ENCODE results near the gene KIF21A.

- TF ChIP-seq, protein P1, sequence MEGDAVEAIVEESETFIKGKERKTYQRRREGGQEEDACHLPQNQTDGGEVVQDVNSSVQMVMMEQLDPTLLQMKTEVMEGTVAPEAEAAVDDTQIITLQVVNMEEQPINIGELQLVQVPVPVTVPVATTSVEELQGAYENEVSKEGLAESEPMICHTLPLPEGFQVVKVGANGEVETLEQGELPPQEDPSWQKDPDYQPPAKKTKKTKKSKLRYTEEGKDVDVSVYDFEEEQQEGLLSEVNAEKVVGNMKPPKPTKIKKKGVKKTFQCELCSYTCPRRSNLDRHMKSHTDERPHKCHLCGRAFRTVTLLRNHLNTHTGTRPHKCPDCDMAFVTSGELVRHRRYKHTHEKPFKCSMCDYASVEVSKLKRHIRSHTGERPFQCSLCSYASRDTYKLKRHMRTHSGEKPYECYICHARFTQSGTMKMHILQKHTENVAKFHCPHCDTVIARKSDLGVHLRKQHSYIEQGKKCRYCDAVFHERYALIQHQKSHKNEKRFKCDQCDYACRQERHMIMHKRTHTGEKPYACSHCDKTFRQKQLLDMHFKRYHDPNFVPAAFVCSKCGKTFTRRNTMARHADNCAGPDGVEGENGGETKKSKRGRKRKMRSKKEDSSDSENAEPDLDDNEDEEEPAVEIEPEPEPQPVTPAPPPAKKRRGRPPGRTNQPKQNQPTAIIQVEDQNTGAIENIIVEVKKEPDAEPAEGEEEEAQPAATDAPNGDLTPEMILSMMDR (IDR thresholded peaks at IDR 0.05), result no peak
- no peak for TF ChIP-seq POLR2A (IDR thresholded peaks at IDR 0.05)
Observed at GRCh38 chr12:39443929-39444209, 949 bp upstream of the KIF21A start.
